Measurements from ENCODE around the gene PRMT2. TPM values are rescaled to one million over a fixed set of nuclear protein-coding genes. Genes with fewer than 3 reads are reported as not detected.

The PRMT2 gene
- polyA plus RNA-seq, 1 experiment: 153 TPM

DNA sequence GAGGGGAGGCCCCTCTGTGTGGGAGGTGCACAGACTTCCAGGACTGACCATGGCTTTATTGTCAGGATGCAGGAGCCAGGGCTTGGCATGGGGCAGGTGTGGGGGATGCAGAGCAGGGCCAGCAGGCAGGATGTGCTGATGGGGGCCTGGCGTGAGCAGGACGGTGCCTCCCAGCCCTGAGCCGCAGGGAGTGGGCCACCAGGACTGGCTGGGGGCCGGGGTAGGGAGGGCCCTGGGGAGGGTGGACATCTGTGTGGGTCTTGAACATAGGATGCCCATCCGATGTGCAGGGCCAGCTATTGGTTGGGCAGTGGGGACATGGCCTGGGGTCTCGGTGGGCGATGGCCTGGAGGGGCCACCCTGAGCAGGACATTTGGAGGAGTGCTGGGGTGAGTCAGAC, 15.6 kb downstream of the PRMT2 start:
- POLR2A ChIA-PET: no interaction called here
- H3K9me3 ChIP-seq (ENCODE audit: control insufficient read depth, insufficient read depth, low read length): peaks cover 17% of the 10 kb centered on the region
- no peak overlapping the region for H3K4me3 ChIP-seq (ENCODE audit: low read depth, low read length)
- H3K27me3 ChIP-seq (ENCODE audit: control insufficient read depth, insufficient read depth, low read length): no peaks in the 10 kb centered on the region
- DNase-seq (ENCODE audit: low read depth, low spot score): no peak
- TF ChIP-seq, protein P1, sequence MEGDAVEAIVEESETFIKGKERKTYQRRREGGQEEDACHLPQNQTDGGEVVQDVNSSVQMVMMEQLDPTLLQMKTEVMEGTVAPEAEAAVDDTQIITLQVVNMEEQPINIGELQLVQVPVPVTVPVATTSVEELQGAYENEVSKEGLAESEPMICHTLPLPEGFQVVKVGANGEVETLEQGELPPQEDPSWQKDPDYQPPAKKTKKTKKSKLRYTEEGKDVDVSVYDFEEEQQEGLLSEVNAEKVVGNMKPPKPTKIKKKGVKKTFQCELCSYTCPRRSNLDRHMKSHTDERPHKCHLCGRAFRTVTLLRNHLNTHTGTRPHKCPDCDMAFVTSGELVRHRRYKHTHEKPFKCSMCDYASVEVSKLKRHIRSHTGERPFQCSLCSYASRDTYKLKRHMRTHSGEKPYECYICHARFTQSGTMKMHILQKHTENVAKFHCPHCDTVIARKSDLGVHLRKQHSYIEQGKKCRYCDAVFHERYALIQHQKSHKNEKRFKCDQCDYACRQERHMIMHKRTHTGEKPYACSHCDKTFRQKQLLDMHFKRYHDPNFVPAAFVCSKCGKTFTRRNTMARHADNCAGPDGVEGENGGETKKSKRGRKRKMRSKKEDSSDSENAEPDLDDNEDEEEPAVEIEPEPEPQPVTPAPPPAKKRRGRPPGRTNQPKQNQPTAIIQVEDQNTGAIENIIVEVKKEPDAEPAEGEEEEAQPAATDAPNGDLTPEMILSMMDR (IDR thresholded peaks at IDR 0.05; ENCODE audit: low read depth, low read length): no peak
- CTCF ChIA-PET: no interaction called here
- no peak overlapping the region for H3K27ac ChIP-seq (ENCODE audit: low read depth, low read length)

DNA sequence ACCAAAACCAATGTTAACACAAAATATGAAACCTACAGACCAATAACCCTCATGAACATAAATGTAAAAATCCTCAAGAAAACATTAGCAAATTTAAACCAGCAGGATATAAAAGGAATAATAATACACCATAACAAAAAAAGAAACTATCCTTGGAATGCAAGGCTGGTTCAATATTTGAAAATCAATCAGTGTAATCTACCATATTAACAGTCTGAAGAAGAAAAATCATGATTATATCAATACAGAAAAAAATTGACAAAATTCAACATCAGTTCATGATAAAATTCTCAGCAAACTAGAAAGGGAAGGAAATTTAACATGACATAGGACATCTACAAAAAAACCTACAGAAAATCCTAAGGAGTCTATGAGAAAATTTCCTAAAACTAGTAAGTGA, 19.8 kb downstream of the PRMT2 start:
- H3K4me3 ChIP-seq (ENCODE audit: low read depth, low read length): no peak overlapping the region
- CTCF ChIA-PET: interaction anchor here (0.6 kb wide), 1 partner anchor 16 kb away, joined by 3 read pairs; no protein-coding TSS in a partner anchor
- TF ChIP-seq, protein P1 (IDR thresholded peaks at IDR 0.05; ENCODE audit: low read depth, low read length): no peak

DNA sequence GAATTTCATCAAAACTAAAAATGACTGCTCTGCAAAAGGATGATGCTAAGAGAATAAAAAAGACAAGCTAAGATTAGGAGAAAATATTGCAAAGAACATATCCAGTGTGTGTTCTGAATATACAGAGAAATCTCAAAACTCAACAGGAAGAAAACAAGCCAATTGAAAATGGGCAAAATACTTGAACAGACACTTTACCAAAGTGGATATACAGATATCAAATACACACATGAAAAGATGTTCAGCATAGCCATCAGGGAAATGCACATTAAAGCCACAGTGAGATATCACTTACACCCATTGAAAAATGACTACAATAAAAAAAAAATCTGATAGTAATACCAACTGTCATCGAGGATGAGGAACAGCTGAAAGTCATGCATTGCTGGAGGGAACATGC, 21.3 kb downstream of the PRMT2 start:
- no peak overlapping the region for H3K4me3 ChIP-seq (ENCODE audit: low read depth, low read length)
- ChIA-PET CTCF (no interaction called here), POLR2A (interaction anchor here (1.2 kb wide), 1 partner anchor 21 kb away, joined by 7 read pairs; the partner anchor contains the start of gene PRMT2)
- H3K27ac ChIP-seq (ENCODE audit: low read depth, low read length): no peak overlapping the region
- DNase-seq (ENCODE audit: low read depth, low spot score): no peak
- H3K27me3 ChIP-seq (ENCODE audit: control insufficient read depth, insufficient read depth, low read length): no peaks in the 10 kb centered on the region
- peaks cover 10% of the 10 kb centered on the region; the same call in 1 of the 2 replicates for H3K9me3 ChIP-seq (ENCODE audit: control insufficient read depth, insufficient read depth, low read length)
- TF ChIP-seq, protein P1 (IDR thresholded peaks at IDR 0.05; ENCODE audit: low read depth, low read length): no peak

More for the DNA sequence above, 19.8 kb downstream of the PRMT2 start:
- DNase-seq (ENCODE audit: low read depth, low spot score): no peak
- POLR2A ChIA-PET: no interaction called here
- H3K27ac ChIP-seq (ENCODE audit: low read depth, low read length): no peak overlapping the region
- H3K9me3 ChIP-seq (ENCODE audit: control insufficient read depth, insufficient read depth, low read length): peaks cover 17% of the 10 kb centered on the region
- no peaks in the 10 kb centered on the region for H3K27me3 ChIP-seq (ENCODE audit: control insufficient read depth, insufficient read depth, low read length)

DNA sequence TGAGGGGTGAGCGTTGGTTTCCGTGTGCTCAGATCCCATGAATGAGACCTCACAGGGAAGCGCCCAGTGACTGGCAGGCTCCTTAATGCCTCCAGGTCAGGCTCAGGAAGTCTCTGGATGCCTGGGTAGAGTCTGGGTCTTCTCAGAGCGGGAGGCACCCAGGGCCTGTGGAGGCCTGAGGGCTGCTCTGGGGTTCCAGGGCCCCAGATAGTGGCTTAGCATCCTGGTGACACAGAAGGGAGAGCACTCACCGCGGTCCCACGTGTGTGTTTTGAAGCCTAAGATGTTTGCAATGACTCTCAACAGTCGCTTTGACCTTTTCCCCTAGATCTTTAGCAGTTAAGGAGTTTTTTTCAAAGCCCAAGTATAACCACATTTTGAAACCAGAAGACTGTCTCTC, 25.0 kb downstream of the PRMT2 start:
- H3K27ac ChIP-seq (ENCODE audit: low read depth, low read length): no peak overlapping the region

DNA sequence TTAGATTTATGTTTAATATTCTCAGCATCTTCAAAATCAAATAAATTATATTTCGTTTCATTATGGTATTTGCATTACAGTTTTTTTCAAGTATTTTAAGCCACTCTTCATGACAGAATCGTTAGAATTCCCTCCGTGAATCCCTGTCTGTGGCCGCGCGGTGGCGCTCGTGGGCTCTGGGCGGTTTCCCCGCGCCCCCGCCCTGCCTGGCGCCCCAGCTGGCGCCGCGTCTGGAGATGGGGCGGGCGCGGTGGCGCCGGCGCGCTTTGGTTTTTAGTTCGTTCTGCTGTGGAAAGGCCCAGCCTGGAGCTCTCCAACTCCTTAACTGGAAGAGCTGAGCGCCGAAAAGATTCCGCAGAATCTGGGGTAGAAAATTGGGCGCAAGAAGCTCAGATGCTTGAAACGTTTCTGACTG, 25.7 kb downstream of the PRMT2 start:
- H3K4me3 ChIP-seq (ENCODE audit: low read depth, low read length): peak overlapping the region; percentile 29
- DNase-seq (ENCODE audit: low read depth, low spot score): peak; percentile 54
- TF ChIP-seq, protein P1 (IDR thresholded peaks at IDR 0.05; ENCODE audit: low read depth, low read length): peak; percentile 79
- POLR2A ChIA-PET: interaction anchor here (0.5 kb wide), 1 partner anchor 436 kb away, joined by 3 read pairs; no protein-coding TSS in a partner anchor
- H3K27ac ChIP-seq (ENCODE audit: low read depth, low read length): no peak overlapping the region
- no peaks in the 10 kb centered on the region for H3K9me3 ChIP-seq (ENCODE audit: control insufficient read depth, insufficient read depth, low read length)
- no peaks in the 10 kb centered on the region for H3K27me3 ChIP-seq (ENCODE audit: control insufficient read depth, insufficient read depth, low read length)
- CTCF ChIA-PET: interaction anchor here (0.7 to 1.6 kb wide), 8 partner anchors 8 to 26 kb away, joined by 3 to 14 read pairs (median 6); partner anchors contain the start of gene PRMT2

More for the DNA sequence above, 25.0 kb downstream of the PRMT2 start:
- ChIA-PET POLR2A (no interaction called here), CTCF (no interaction called here)
- no peak overlapping the region for H3K4me3 ChIP-seq (ENCODE audit: low read depth, low read length)
- DNase-seq (ENCODE audit: low read depth, low spot score): no peak
- TF ChIP-seq, protein P1 (IDR thresholded peaks at IDR 0.05; ENCODE audit: low read depth, low read length): no peak
- no peaks in the 10 kb centered on the region for H3K27me3 ChIP-seq (ENCODE audit: control insufficient read depth, insufficient read depth, low read length)
- H3K9me3 ChIP-seq (ENCODE audit: control insufficient read depth, insufficient read depth, low read length): peaks cover 3% of the 10 kb centered on the region; the same call in 1 of the 2 replicates

Data from AG04450 (cell line).